Cardiac fibroblast (primary cell): ENCODE measurements around the gene CD44.

Experiments
- DNase-seq, 2 donors: peaks; one replicate each; pipeline versions ENCODE4 v3.0.0 to v3.0.0-alpha.2; 2010; ENCODE audit warnings: low read depth in 2 of 2
- H3K4me3 ChIP-seq, 2 donors: replicated peaks in 1 of 2; 1 replicate in 1 of 2; 2 replicates in 1 of 2; pipeline ENCODE4 v1.5.1; 2011; ENCODE audit warnings: low read depth in 2 of 2, low read length in 2 of 2, mild to moderate bottlenecking in 2 of 2, moderate library complexity in 1 of 2
- TF ChIP-seq, protein P1 (sequence below): IDR thresholded peaks from one replicate; pipeline ENCODE4 v1.5.1; 2011; ENCODE audit warnings: low read depth, mild to moderate bottlenecking, low read length, inconsistent platforms

Gene CD44

DNA sequence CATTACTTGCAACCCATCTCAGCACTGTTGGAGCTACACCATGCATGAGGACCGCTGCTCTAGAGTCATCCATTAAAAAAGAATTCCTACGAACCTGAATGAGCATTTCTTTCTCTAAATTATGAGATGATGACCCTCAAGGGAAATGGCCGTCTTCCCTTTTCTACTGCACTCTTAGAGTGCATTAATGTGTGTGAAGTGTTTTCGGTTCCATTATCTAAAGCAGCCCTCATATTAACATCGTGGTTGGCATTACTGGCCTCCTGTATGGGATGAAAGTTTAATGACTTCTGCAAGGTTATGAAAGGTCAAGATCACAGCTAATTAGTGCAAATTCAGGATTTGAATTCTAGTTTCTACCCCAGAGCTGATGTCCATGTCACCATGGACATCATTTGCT lies 16.7 kb downstream of the CD44 start:
- TF ChIP-seq, protein P1, sequence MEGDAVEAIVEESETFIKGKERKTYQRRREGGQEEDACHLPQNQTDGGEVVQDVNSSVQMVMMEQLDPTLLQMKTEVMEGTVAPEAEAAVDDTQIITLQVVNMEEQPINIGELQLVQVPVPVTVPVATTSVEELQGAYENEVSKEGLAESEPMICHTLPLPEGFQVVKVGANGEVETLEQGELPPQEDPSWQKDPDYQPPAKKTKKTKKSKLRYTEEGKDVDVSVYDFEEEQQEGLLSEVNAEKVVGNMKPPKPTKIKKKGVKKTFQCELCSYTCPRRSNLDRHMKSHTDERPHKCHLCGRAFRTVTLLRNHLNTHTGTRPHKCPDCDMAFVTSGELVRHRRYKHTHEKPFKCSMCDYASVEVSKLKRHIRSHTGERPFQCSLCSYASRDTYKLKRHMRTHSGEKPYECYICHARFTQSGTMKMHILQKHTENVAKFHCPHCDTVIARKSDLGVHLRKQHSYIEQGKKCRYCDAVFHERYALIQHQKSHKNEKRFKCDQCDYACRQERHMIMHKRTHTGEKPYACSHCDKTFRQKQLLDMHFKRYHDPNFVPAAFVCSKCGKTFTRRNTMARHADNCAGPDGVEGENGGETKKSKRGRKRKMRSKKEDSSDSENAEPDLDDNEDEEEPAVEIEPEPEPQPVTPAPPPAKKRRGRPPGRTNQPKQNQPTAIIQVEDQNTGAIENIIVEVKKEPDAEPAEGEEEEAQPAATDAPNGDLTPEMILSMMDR: no peak
- no peak for DNase-seq
- no peak overlapping the region for H3K4me3 ChIP-seq

- TF ChIP-seq, protein P1: no peak
- H3K4me3 ChIP-seq: no peak overlapping the region
- no peak for DNase-seq
Observed at GRCh38 chr11:35157814-35158700, 19.1 kb downstream of the CD44 start.

GRCh38 chr11:35158701-35159510 lies 19.9 kb downstream of the CD44 start:
- H3K4me3 ChIP-seq: no peak overlapping the region
- TF ChIP-seq, protein P1: no peak
- peak in 1 of 2 donors; percentile 81 for DNase-seq

DNA sequence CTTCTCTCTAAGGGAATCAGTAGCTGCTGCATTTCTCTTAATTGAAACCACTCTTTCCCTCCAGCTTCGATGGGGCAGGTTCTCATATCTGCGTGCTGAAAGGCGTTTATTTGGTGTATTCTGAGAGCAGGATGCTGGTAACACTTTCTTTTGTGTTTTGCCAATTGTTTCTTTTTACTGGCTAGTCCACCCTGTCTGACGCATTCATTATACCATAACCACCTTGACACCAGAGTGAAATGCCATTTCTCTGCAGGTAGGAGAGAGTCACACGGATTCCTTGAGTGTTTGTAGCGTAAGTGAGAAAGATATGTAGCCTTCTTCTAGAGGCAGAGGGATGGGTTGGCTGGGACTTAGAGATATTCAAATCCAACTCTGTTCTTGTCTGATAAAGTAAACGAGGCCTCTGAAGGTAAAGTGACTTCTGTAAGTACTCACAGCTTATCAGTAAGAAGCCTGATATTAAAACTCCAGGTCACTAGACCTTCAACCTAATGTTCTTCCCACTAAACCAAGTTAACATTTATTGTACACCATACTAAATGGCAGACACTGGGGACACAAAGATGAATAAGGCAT lies 21.4 kb downstream of the CD44 start:
- DNase-seq: no peak
- TF ChIP-seq, protein P1: no peak
- H3K4me3 ChIP-seq: no peak overlapping the region

GRCh38 chr11:35160902-35161597 lies 22.1 kb downstream of the CD44 start:
- peak in 1 of 2 donors; percentile 60 for DNase-seq
- TF ChIP-seq, protein P1: no peak
- no peak overlapping the region for H3K4me3 ChIP-seq

DNA sequence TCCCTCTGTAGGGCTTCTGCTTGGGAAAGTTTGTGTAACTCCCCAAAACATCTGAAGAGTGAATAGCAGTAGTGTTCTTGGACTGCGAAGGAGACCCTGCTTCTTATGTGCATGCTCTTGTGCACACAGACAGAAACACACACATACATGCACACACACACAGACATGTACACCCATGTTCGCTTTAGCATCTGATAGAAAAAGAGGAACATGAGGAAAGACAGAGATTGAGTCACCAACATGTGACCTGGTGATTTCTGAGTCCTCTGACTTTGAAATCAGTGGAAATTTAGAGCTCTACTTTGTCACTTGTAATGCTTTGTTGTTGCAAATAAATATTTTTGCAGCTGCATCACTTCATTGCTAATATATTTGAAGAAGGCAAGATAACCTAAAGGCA lies 23.8 kb downstream of the CD44 start:
- TF ChIP-seq, protein P1: no peak
- no peak overlapping the region for H3K4me3 ChIP-seq
- DNase-seq: peak in 1 of 2 donors; percentile 57
